Adrenal gland (tissue), 12 donors: ENCODE results near the gene PCNX2. TPM values are rescaled to one million over a fixed set of nuclear protein-coding genes. Genes with fewer than 3 reads are reported as not detected.

Source experiments
- DNase-seq, 7 donors: peaks; one replicate each; pipeline ENCODE4 v3.0.0-alpha.2; 2019 to 2020
- H3K27ac ChIP-seq, 5 donors: fragments of 200-600 bp; sonication (generic) in 4 of 5; 1 replicate in 3 of 5; 2 replicates in 2 of 5; pipeline versions ENCODE4 v1.5.1 to v1.8.0; 2016 to 2020; ENCODE audit warnings: mild to moderate bottlenecking in 1 of 5
- H3K27me3 ChIP-seq: fragments of 200-600 bp; 2 replicates; pipeline ENCODE4 v1.8.0; 2021
- H3K36me3 ChIP-seq, 2 donors: fragments of 200-600 bp; replicated peaks in 1 of 2; 1 replicate in 1 of 2; 2 replicates in 1 of 2; pipeline versions ENCODE4 v1.5.1 to v1.8.0; 2018 to 2022
- H3K4me1 ChIP-seq, 2 donors: fragments of 200-600 bp; replicated peaks in 1 of 2; 1 replicate in 1 of 2; 2 replicates in 1 of 2; pipeline versions ENCODE4 v1.5.1 to v1.8.0; 2018 to 2021
- H3K4me3 ChIP-seq, 4 donors: fragments of 200-600 bp; sonication (generic) in 3 of 4; one replicate each; pipeline ENCODE4 v1.5.1; 2016 to 2018
- H3K9me3 ChIP-seq, 3 donors: fragments of 200-600 bp; sonication (generic) in 1 of 3; replicated peaks in 1 of 3; 1 replicate in 2 of 3; 2 replicates in 1 of 3; pipeline versions ENCODE4 v1.5.1 to v1.8.0; 2016 to 2021
- CTCF ChIP-seq, 6 experiments: fragments of 450-650 bp in 4 of 6; fragments of 200-600 bp in 2 of 6; sonication (generic) in 1 of 6; IDR thresholded peaks; 1 replicate in 5 of 6; 2 replicates in 1 of 6; pipeline versions ENCODE4 v1.5.1 to v1.8.0; 2016 to 2021; ENCODE audit warnings: antibody characterized with exemption in 6 of 6, mild to moderate bottlenecking in 2 of 6, moderate library complexity in 1 of 6
- POLR2A ChIP-seq, 2 donors: fragments of 450-650 bp; IDR thresholded peaks; one replicate each; pipeline ENCODE4 v1.6.1; 2017; ENCODE audit warnings: antibody characterized with exemption in 2 of 2, mild to moderate bottlenecking in 2 of 2, moderate library complexity in 1 of 2
- WGBS, 4 donors: extraction: QIAGEN DNeasy Blood & Tissue Kit in 2 of 4; methylation state at CpG; one replicate each; pipeline versions ENCODE4 v1.1.5 to v1.1.7; 2013 to 2017; 5-methylcytosine and 5-hydroxymethylcytosine counted together
- intact Hi-C, 2 donors: fragments of 100-400 bp; cut with DNase I; formaldehyde crosslinking; loops; one replicate each; pipeline versions ENCODE4 v1.14.1 to v1.15.0; 2022 to 2023
- polyA plus RNA-seq, 3 donors: library from polyadenylated mRNA; stranded (reverse); fragments of 200-250 nt in 2 of 3; fragments of 350-450 nt in 1 of 3; fragmentation: Illumina TruSeq in 1 of 3; extraction: RNeasy Lipid Tissue Mini Kit (QIAGEN cat#74804) in 1 of 3; gene quantifications; one replicate each; pipeline ENCODE4 v1.2.3, GENCODE V29; 2013 to 2014
- total RNA-seq, 9 donors: library from RNA; depleted of rRNA in 4 of 9; stranded (reverse); fragments of >200 nt in 4 of 9; fragments of 120-200 nt in 1 of 9; fragmentation: NEBNext Ultra II Directional in 1 of 9; extraction: Animal tissue kit (Norgen Biotek cat#: 25700) in 1 of 9; gene quantifications; one replicate each; pipeline versions ENCODE4 v1.1.0 to v1.2.4, GENCODE V29; 2013 to 2023
- donor health status: healthy with polysubstance abuse.
- donor health status: Bipolar disorder and iron deficiency.
- donor health status: DM: yes; HTN: yes; CAD: no.
- donor health status: DM: no; HTN: no; CAD: no.
- donor health status: DM: no; HTN: no; CAD: no.
- donor health status: DM: yes; HTN: yes; CAD: no.

PCNX2 gene
- total and polyA plus RNA-seq, 12 donors: 2.2 to 14.5 (median 5.5) TPM

- Histone ChIP-seq H3K4me1 (peaks cover 6 to 22% of the 10 kb centered on the region in 2 donors), H3K27ac (no peak overlapping the region), H3K9me3 (no peaks in the 10 kb centered on the region), H3K36me3 (peaks cover 0 to 11% of the 10 kb centered on the region in 2 donors), H3K4me3 (no peak overlapping the region), H3K27me3 (no peaks in the 10 kb centered on the region)
- DNase-seq: no peak
- intact Hi-C loops: no loop called here
- 96 to 98% (median 96%) methylated on average over 4 of the region's 4 CpGs for WGBS, 4 donors
- TF ChIP-seq CTCF (IDR thresholded peaks at IDR 0.05) (no peak), POLR2A (IDR thresholded peaks at IDR 0.05) (no peak)
These were observed 330.9 kb downstream of the PCNX2 start for GRCh38 chr1:232964601-232965000.

- 52 to 57% (median 55%) methylated on average over 10 of the region's 10 CpGs for WGBS, 4 donors
- Histone ChIP-seq H3K27ac (peak overlapping the region in 4 of 5 donors; percentile 41 to 71 (median 48)), H3K36me3 (peaks cover 0 to 6% of the 10 kb centered on the region in 2 donors), H3K4me1 (peaks cover 6 to 22% of the 10 kb centered on the region in 2 donors), H3K4me3 (peak overlapping the region in 1 of 4 donors; percentile 8), H3K9me3 (no peaks in the 10 kb centered on the region), H3K27me3 (no peaks in the 10 kb centered on the region)
- TF ChIP-seq CTCF (IDR thresholded peaks at IDR 0.05) (no peak), POLR2A (IDR thresholded peaks at IDR 0.05) (no peak)
- intact Hi-C loops: no loop called here
- DNase-seq: peak in 1 of 7 donors; percentile 26
These were observed 332.5 kb downstream of the PCNX2 start for GRCh38 chr1:232962761-232963745.

- no peak for DNase-seq
- Histone ChIP-seq H3K9me3 (no peaks in the 10 kb centered on the region), H3K4me3 (no peak overlapping the region), H3K4me1 (peaks cover 4 to 11% of the 10 kb centered on the region in 2 donors), H3K36me3 (no peaks in the 10 kb centered on the region), H3K27ac (no peak overlapping the region), H3K27me3 (no peaks in the 10 kb centered on the region)
- intact Hi-C loops: no loop called here
- WGBS, 4 donors: 96 to 100% (median 100%) methylated on average over 1 of the region's 1 CpG
- TF ChIP-seq POLR2A (IDR thresholded peaks at IDR 0.05) (no peak), CTCF (IDR thresholded peaks at IDR 0.05) (no peak)
These were observed 337.5 kb downstream of the PCNX2 start for GRCh38 chr1:232958067-232958466.

GRCh38 chr1:232956081-232956480 is 339.4 kb downstream of the PCNX2 start:
- H3K27me3 ChIP-seq: no peaks in the 10 kb centered on the region
- H3K36me3 ChIP-seq: no peaks in the 10 kb centered on the region
- no peak for DNase-seq
- H3K27ac ChIP-seq: no peak overlapping the region
- WGBS, 4 donors: 93 to 98% (median 95%) methylated on average over 6 of the region's 6 CpGs
- no peaks in the 10 kb centered on the region for H3K9me3 ChIP-seq
- intact Hi-C loops: no loop called here
- H3K4me3 ChIP-seq: no peak overlapping the region
- H3K4me1 ChIP-seq: peaks cover 9 to 10% of the 10 kb centered on the region in 2 donors
- TF ChIP-seq POLR2A (IDR thresholded peaks at IDR 0.05) (no peak), CTCF (IDR thresholded peaks at IDR 0.05) (no peak)
